ENCODE data around the gene MSX2.

Gene MSX2

DNA sequence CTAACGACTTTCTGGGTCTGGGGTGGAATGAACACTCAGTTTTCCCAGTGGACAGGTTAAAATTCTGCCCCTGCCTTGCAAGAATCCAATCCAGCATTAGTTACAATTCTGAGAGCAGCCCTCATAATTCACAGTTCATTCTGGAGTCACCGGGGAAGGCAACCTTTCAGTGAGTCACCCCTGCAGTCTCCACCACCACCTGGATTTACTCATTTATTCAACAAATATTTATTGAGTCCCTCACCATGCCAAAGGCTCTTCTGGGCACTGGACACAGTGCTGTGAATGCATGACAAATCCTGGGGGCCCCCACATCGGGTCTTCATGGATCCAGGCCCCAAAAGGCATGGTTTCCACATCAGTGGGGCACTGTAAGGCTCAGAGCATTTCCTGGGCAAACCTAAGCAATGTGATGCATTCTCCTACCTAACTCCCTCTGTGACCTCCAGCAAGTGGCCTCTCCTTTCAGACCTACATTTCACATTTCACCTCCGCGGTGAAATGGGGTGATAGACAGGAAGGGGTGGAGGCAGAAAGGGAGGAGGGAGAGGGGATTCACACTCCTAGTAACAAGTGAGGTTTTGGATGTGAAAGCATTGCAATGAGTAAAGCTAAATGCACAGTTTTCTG is 6.4 kb upstream of the MSX2 start:
- no peak for DNase-seq (ENCODE audit: extremely low read depth in 1 of 2, low read depth in 1 of 2)

DNA sequence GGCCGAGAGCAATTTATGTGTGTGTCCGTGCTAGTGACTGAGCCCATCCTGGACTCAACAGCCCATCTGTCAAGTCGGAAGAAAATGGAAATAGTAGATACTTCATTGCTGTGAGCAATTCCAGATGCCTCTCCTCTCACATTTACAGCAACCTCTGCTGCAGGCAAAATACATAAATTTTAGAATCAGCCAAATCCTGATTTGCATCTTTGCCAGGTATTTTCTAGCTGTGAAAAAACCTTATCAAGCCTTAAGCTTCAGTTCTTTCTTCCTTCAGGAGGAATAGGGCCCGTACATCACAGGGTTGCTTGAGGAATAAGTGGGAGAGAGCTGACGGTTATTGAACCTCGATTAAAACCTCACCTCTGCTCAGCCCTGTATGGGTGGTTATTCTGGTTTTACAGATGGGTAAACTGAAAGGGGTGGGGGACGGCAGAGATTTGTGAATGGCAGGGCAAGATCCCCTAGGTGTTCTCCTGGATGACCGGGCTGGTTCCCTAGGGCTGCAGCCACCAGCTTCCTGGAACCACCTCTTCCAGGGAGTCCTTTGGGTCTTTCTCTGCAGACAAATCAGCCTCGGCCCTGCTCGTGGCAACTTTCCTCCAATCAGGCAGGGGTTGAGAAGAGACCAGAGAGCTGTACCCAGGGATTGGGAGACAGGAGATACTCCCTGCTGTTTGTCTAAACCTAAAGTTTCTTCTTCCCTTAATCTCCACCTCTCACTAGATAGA is 5.3 kb upstream of the MSX2 start:
- no peak for DNase-seq (ENCODE audit: extremely low read depth in 1 of 2, low read depth in 1 of 2)

DNA sequence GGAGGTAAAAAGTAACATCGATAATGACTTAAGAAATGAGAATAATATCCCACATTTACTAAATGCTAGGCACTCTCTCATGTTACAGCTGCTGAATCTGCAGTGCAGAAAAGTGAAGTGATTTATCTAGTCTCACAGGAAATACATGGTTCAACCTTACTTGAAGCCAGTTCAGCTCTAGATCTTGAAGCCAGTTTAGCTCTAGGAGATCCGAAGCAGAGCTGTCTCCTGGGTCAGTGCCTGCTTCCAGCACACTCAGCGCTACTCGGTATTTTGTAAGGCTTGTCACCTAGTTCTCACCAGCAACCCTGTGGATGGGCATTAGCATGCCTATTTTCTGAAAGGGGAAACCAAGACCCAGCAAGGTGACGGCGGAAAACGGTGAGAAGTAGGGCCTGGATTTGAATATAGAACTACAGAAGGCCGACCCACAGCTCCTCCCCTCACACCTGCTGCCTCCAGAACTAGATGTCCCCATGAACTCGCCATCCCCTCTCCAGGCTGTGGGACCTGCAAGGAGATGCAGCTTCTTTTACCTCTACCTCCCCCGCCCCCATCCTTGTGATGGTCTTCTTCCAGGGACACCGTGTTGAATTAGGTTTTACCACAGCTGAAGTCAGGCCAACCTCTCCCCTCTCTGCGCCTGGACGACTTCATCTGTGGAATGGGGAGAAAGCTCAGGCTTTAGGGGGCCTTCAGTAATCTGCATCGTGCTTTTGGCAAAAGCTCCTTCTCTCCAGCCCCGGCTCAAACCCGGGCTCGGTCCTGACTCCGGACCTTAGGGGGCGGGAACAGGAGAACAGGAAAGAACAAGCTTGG is 4.4 kb upstream of the MSX2 start:
- DNase-seq (ENCODE audit: extremely low read depth in 1 of 2, low read depth in 1 of 2): no peak

DNA sequence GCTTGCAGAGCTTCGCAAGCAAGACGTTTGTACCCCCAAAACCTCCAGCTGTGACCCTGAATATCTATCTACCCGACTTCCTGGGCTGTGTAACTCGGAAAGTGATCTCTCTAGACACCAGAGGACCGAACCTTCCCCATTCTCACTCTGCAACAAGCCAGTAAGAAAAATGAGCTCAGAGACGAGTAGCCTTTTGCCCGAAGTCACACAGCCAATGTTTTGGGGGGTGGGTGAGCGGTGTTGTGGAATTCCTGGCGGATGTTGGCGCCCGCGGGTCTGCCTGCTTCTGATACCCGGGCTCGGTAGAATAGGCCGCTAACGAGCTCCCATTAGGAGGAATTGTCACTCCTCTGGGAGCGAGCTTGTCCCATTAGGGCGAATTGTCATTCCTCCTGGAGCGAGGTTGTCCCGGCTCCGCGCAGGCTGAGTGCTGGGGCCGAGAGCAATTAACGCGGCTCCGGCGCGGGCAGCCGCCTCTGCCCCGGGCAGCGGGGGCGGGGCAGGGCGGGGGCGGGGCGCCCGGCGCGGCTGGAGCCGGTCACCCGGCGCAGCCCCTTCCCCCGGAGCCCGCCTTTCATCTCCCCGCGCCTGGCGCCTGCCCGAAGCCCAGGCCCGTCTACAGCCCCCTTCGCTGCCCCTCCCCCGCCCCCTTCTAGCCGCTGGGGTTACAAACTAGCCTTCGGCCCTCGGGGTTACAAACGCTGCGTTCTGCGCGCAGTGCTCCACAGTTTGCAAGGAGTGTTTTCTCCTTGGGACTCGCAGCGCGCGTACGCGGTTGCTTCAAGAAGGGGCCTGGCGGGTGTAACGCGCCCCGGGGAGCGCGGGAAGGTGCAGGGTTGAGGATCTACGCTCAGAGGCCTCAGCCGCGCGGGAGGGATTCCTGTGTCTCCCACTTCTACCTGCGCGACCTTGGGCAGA is 3.5 kb upstream of the MSX2 start:
- no peak for DNase-seq (ENCODE audit: extremely low read depth in 1 of 2, low read depth in 1 of 2)

DNA sequence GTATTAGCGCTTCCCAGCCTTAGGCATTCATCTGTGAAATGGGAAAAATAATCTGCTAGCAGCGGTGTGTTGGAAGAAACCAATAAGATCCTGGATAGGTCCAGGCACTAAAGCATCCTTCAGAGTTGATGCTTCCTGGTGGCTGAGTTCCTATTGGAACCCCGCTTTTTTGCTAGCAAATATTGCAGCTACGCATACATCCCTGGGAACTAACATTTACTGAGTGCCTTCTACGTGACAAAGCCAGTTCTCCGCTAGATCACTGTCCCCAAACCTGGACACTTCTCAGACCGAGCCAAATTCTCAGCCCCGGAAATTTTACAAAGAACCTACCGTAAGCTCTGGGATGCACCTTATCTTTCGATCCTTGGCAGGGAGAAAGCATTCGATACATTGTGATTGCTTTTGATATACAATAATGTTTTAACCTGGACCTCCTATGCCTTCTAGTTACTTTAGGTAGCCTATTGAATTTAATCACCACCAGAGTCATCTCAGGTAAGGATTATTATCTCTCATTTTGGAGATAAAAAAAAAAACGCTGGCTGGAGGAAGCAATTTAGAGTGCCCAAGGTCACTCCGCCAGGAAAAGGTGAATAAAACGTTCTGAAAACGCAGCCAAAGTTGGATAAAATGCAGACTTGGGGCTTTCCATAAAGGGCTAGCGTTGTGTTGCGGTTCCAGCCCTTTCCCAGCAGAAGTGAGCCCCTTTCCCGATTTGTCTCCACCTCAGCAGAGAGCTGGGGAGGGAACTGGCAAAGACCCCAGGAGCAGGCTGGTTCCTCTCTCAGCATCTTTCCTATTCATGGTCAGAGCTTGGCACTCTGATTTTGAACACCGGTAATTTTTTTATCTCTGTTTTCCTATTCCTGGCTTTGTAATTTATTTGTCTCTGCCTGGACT is 2.6 kb upstream of the MSX2 start:
- no peak for DNase-seq (ENCODE audit: extremely low read depth in 1 of 2, low read depth in 1 of 2)

DNA sequence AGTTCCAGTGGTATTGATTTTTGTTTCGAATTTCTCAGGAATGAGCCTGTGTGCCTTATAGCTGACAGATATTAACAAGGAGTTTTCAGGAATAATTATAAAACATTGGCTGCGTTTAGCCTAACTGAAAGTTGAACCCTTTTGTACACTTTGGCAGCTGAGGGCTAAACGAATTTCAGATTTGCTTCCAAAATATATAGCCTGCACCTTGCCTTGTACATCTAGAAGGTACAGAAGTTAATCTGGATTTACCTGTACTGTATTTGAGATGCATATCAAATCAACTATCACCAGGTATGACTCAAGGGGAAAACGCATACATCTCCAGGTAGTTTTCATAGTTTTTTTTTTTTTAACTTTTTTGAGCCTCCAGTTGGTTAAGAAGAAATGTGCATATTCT is 1.9 kb upstream of the MSX2 start:
- DNase-seq (ENCODE audit: extremely low read depth in 1 of 2, low read depth in 1 of 2): no peak

DNA sequence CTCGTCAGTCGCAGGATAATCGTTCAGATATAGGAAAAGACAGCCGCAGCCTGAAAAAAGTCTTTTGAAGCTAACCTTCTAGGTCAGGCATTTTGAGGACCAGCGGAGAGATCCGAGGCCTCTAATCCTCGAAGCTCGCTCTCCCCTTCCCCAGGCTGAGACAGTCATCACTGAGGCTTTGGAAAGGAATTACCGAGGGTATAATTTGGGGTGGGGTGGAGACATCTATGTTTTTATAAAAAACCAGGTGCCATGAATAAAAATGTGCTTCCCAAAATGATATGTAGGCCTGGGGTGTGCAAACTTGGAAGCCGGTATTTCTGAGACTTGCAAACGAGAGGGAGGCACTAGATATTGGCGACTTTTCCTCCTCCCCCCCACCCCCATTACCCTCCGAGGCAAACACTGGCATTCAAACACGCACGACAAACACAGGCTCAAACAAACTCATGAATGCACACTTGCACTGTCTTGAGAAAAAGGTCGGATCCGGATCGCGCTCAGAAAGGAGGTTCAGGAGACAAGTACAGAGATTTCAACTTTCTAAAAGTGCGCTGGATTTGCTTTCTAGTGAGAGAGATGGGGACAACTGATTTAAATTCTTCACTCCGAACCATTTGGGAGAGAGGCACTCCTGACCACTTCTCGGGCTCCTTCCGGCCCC is 935 bp upstream of the MSX2 start:
- no peak for DNase-seq (ENCODE audit: extremely low read depth in 1 of 2, low read depth in 1 of 2)

DNA sequence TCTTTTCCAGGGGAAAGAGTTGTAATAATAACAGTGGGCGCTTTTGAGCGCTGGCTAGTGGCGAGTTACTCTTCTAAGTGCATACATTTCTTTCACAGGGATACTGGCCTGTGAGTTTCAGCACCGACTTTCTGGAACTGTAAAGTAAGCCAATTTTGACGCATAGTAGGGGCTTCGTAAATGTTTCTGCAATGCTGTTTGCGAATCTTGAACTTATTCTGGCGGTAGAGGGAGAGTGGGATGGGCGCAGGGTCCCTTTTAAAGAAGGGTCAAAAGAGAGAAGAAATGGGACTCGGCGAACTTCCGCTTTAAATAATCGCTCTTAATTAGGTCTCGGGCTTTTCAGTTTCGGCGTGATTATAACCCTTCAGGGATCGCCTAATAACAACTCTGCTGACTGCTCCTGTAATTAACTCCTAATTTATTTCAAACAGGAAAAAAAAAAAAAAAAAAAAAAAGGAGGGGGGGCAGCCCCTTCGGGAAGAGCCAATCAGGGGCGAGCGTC is 351 bp upstream of the MSX2 start:
- DNase-seq (ENCODE audit: extremely low read depth in 1 of 2, low read depth in 1 of 2): no peak

DNA sequence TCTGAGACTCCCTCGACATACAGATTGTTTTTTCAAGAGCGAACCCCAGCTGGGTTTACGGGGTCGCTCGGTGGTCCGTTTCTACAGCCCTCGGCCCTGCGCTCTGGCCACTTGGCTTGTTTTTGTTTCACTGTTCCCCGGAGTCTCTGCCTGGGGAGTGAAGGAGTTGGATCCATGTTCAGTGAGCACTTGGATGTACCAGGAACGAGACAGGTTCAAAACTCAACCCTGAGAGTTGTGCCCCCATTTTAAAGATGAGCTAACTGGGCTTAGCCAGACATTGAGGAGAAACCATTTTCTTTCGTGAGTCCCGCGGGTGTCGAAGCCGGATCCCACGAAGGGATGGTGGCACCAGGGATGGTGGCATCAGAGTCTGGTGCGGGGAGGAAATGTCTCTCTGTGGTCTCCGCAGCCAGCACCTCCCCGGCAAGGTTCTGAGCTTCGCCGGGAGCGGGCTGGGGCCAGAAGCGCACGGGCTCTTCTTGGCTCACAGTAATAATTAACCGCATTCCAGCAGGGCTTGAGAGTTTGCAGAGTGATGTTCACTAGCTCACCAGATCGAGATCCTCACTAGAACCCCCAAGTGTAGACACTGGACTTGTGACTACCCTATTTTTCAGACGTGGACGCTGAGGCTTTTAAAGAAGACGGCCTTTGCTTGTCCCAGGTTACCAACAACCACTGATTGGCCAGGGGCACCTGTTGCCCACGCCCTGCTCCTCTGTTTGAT is 1.0 kb downstream of the MSX2 start:
- DNase-seq (ENCODE audit: extremely low read depth in 1 of 2, low read depth in 1 of 2): no peak

DNA sequence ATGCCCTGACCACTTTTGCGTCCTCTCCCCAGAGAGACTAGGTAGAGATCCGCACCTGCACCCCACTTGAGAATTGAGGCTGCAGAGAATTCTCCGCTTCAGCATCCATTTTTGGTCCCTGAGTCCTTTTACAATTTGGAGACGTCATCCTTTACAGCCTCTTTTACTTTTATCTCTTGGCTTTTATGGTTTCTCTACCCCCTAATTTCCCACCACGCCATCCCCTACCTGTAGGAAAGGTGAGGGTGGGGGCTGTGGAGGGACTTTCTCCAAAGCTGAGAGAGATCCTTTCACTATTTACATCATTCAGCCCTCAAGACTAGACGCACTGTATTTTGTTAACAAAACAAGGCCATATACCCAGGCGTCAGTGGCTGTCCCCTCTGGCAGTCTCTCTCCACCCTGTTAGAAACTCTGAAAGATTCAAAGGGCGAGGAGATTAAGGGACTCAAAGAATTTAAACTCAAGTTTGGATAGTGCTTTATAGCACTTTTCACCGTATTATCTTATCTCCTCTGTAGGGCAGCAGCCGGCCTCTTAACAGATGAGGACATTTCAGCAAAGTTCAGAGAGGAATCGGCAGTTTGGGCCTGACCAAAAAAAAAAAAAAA is 1.7 kb downstream of the MSX2 start:
- no peak for DNase-seq (ENCODE audit: extremely low read depth in 1 of 2, low read depth in 1 of 2)

DNA sequence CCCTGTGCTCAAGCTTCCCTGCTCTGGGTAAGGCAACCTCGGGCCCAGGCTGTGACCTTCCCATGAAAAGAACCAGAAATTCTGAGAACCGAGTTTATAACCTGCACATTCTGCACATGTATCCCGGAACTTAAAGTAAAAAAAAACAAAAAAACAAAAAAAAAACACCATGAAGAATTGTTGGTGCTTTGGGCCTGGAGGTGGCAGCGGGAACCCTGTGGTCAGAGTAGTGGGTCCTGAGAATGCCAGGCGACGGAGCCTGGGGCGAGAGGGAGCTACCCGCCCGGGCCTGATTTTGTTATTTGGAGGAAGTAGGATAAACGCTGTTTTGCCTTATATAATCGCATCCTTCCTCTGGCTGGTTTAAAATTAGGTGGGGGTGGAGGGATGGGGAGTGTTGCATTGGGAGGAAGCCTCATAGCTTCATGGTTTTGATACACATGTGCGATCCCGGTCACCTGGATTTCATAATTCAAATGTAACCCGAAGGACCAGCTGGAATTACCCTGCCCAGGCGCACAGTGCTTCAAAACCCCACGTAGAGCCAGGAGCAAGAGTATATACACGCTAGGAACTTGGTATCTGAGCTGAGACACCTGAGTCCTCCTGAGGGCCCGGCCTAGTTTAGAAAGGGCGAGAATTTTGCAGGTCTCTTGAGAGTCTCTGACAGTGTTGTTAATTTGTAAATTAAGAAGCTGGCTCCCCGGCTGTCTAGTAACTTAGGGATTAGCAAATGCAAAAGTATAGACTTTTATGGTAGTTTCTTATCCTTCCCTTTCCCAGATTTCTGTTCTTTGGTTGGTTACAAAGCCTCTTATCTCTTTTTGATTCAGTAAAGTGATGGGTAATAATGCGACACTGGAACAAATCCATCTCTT is 2.8 kb downstream of the MSX2 start:
- no peak for DNase-seq (ENCODE audit: extremely low read depth in 1 of 2, low read depth in 1 of 2)

DNA sequence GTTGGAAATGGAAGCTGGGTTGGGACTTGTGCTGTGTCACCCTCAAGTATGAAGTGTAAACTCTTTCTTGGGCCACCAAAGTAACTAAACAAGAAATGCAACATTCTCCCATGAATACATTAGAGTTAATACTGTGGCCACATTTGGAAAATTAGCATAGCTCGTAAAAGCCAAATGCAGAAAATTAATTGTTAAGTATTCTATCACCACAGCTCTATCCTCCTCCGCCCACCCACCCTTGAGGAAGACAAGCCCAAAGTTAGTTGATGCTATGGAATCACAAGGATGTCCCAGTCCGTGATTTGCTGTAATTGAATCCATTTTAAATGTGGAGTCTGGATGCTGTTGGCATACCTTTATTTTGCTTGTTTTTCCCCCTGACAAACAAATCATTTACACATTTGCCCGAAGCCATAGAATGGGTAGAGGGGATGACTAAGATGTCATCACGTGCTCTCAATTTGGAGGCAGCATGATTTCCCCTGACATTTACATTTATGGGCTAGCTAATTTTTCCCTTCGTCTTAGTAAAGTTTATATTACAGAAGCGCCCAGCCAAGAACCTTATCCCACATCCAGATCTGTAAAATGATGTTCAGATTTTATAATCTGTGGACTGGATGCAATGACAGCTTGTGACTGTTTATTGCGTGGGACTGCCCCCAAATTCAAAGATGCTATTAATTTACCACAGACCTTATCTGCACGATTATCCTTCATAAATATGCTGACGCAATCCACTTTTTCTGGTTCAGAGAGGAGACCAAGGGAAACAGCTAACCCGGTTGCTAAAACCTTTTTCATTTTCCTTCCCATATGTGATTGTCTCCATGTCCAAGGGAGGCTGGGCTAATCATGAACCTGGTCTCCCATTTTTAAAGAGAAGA is 3.7 kb downstream of the MSX2 start:
- DNase-seq (ENCODE audit: extremely low read depth in 1 of 2, low read depth in 1 of 2): no peak

DNA sequence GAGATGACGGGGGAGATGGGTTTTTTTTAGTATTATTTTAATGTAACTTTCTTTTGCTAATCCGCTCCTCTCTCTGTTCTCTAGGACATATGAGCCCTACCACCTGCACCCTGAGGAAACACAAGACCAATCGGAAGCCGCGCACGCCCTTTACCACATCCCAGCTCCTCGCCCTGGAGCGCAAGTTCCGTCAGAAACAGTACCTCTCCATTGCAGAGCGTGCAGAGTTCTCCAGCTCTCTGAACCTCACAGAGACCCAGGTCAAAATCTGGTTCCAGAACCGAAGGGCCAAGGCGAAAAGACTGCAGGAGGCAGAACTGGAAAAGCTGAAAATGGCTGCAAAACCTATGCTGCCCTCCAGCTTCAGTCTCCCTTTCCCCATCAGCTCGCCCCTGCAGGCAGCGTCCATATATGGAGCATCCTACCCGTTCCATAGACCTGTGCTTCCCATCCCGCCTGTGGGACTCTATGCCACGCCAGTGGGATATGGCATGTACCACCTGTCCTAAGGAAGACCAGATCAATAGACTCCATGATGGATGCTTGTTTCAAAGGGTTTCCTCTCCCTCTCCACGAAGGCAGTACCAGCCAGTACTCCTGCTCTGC is 4.8 kb downstream of the MSX2 start:
- no peak for DNase-seq (ENCODE audit: extremely low read depth in 1 of 2, low read depth in 1 of 2)

DNA sequence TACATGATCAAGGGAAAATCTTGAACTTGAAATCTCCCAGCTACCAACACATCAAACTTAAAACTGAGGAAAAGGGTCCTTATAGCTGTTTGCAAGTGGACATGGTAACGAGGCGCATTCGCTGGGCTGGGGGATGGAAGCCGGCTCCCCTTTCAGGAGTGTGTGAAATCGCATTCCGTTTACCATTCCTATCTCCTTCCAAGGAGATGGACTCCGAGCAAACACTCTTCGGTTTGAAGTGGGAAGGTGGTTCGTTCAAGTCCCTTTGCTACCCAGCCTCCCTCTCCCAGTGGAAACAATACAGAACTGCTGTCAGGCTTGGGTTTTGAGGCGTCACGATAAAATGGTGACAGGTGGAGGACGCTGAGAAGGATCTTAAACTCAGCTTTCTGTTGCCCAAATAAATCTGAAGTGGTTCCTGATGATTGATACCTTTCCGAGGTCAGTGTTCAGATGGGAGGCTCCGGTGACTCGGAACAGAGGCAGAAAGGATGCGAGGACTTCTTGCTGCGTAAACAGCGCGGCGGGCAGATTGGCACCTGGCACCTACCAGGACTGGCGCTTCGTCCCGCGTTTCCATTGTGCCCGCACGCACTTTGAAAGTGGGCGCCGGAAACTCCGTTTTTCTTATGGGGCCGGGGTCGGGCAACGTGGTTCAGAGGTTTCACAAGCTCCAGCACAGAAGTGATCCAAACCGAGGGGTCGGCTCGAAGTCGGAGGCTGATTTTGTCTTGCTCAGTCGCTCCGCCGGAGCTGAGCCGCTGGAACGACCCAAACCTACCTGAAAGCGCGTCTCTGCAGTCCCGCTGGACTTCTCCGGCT is 7.0 kb downstream of the MSX2 start:
- no peak for DNase-seq (ENCODE audit: extremely low read depth in 1 of 2, low read depth in 1 of 2)

Measured in activated CD8-positive, alpha-beta memory T cell treated with anti-CD3 and anti-CD28 coated beads for 1 hour (primary cell).